Right cardiac atrium (tissue), 5 donors: ENCODE measurements around the gene FAM117B. TPM values are rescaled to one million over a fixed set of nuclear protein-coding genes. Genes with fewer than 3 reads are reported as not detected.

Experiments
- ATAC-seq, 2 donors: fragments of 200-7000 bp; cut with Tn5 transposase; one replicate each; pipeline versions ENCODE4 v1.8.0 to v1.9.1; 2020; ENCODE audit warnings: moderate library complexity in 2 of 2, mild to moderate bottlenecking in 1 of 2
- DNase-seq, 3 donors: peaks; one replicate each; pipeline ENCODE4 v3.0.0-alpha.2; 2020
- H3K27ac ChIP-seq: one replicate; pipeline ENCODE4 v1.5.1; 2013; ENCODE audit warnings: mild to moderate bottlenecking, low read length, control low read depth, moderate library complexity
- H3K27me3 ChIP-seq: one replicate; pipeline ENCODE4 v1.6.1; 2013; ENCODE audit not compliant: control insufficient read depth, insufficient read depth
- H3K4me1 ChIP-seq: one replicate; pipeline ENCODE4 v1.6.1; 2013; ENCODE audit warnings: low read length; ENCODE audit not compliant: control insufficient read depth, insufficient read depth
- H3K4me3 ChIP-seq: one replicate; pipeline ENCODE4 v1.5.1; 2013; ENCODE audit warnings: low read length, control low read depth
- H3K9me3 ChIP-seq: one replicate; pipeline ENCODE4 v1.6.1; 2013; ENCODE audit warnings: low read length; ENCODE audit not compliant: control insufficient read depth
- WGBS: extraction: QIAGEN DNeasy Blood & Tissue Kit; methylation state at CpG from one replicate; pipeline ENCODE4 v1.1.7; 2013; 5-methylcytosine and 5-hydroxymethylcytosine counted together
- intact Hi-C, 4 donors: fragments of 100-400 bp; cut with DNase I; formaldehyde crosslinking; loops; one replicate each; pipeline versions ENCODE4 v1.11.0 to v1.14.0; 2022 to 2023
- polyA plus RNA-seq: library from polyadenylated mRNA; stranded (reverse); fragments of 200-250 nt; gene quantifications from one replicate; pipeline ENCODE4 v1.2.3, GENCODE V29; 2013
- total RNA-seq, 4 donors: library from RNA; stranded (reverse); fragmentation: NEBNext Ultra II Directional; extraction: Animal tissue kit (Norgen Biotek cat#: 25700); gene quantifications; one replicate each; pipeline ENCODE4 v1.2.1, GENCODE V29; 2021
- donor health status: healthy with polysubstance abuse.
- donor health status: DM: no; HTN: yes; CAD: no.
- donor health status: DM: no; HTN: no; CAD: no.
- donor health status: DM: no; HTN: yes; CAD: no; lungs with severe emphysema.
- donor health status: DM: yes; HTN: yes; CAD: no.

Gene FAM117B
- total and polyA plus RNA-seq, 5 donors: 1.5 to 4.5 (median 3.8) TPM

DNA sequence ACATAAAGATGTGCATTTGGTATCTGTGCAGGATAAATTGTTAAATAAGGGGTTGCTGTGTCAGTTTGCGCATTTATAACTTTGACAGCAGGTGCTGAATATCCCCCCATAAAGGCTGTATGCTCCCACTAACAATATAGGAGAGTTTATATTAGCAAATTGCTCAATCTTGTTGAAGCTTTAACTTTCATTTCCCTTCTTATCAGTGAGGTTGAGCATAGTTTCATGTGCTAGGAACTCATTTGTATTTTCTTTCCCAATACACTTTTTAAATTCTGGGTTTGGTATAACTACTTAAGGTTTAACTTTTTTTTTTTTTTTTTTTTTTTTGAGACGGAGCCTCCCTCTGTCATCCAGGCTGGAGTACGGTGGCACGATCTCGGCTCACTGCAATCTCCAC, 89.0 kb downstream of the FAM117B start:
- 98% methylated on average over 5 of the region's 5 CpGs for WGBS

DNA sequence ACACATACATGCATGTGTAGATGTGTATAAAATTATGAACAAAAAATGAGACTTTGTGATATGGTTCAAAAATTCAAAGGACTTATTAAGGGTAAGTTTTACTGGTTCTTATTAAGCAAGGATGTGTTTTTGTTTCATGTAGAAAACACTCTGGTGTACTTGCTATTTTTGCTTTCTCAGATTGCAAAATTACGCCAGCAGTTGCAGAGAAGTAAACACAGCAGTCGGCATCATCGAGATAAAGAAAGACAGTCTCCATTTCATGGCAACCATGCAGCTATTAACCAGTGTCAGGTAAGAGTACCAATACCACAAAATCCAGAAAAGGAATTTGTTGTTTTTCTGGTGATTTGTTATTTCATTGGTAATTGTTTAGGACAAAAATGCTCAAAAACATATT, 91.3 kb downstream of the FAM117B start:
- Histone ChIP-seq H3K4me1 (no peaks in the 10 kb centered on the region), H3K27ac (no peak overlapping the region), H3K4me3 (no peak overlapping the region), H3K27me3 (no peaks in the 10 kb centered on the region), H3K9me3 (no peaks in the 10 kb centered on the region)
- ATAC-seq (no peak), DNase-seq (no peak)
- intact Hi-C loops: no loop called here
- WGBS: 76% methylated on average over 3 of the region's 3 CpGs

More for the DNA sequence above, 89.0 kb downstream of the FAM117B start:
- intact Hi-C loops: no loop called here
- DNase-seq (no peak), ATAC-seq (no peak)
- no peak overlapping the region for H3K27ac ChIP-seq
- no peak overlapping the region for H3K4me3 ChIP-seq
- no peaks in the 10 kb centered on the region for H3K27me3 ChIP-seq
- no peaks in the 10 kb centered on the region for H3K9me3 ChIP-seq
- H3K4me1 ChIP-seq: no peaks in the 10 kb centered on the region

DNA sequence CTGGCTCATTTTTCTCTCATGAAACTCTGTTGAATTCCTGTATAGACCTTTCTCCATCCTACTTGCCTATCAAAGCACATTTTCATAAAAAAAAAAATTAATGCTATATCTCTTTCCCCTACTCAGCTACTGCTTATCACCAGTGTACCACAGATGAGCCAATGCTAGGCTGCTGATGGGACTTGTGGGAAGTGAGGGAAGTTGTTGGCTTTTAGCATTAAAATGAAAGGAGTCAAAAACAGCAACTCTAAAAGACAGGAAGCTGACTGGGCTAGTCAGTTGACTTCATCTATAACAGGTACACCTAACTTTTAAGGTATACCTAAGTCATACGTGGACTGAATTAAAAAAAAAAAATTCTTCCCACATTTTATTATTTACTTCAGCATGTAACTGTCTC, 102.1 kb downstream of the FAM117B start:
- intact Hi-C loops: no loop called here
- no peak overlapping the region for H3K4me3 ChIP-seq
- no peaks in the 10 kb centered on the region for H3K9me3 ChIP-seq
- no peaks in the 10 kb centered on the region for H3K27me3 ChIP-seq
- H3K27ac ChIP-seq: no peak overlapping the region
- WGBS: 94% methylated on average over 1 of the region's 1 CpG
- DNase-seq: no peak
- ATAC-seq: no peak
- no peaks in the 10 kb centered on the region for H3K4me1 ChIP-seq

DNA sequence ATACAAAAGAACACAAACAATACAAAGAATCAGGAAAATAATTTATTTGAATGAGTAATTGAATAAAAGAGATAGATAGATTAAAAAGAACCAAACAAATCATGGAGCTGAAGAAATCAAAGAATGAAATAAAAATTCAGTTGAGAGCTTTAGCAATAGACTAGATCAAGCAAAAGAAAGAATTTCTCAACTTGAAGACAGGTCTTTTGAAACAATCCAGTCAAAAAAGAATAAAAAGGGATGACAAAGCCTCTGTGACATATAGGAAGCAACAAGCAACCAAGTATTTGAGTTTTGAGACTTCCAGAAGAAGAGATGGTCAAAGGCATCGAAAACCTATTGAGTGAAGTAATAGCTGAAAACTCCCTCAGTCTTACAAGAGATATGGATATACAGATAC, 108.8 kb downstream of the FAM117B start:
- no peaks in the 10 kb centered on the region for H3K9me3 ChIP-seq
- no peak for ATAC-seq
- H3K4me1 ChIP-seq: no peaks in the 10 kb centered on the region
- no peak overlapping the region for H3K4me3 ChIP-seq
- H3K27me3 ChIP-seq: no peaks in the 10 kb centered on the region
- intact Hi-C loops: no loop called here
- H3K27ac ChIP-seq: no peak overlapping the region
- no peak for DNase-seq
- WGBS: 100% methylated on average over 1 of the region's 1 CpG

DNA sequence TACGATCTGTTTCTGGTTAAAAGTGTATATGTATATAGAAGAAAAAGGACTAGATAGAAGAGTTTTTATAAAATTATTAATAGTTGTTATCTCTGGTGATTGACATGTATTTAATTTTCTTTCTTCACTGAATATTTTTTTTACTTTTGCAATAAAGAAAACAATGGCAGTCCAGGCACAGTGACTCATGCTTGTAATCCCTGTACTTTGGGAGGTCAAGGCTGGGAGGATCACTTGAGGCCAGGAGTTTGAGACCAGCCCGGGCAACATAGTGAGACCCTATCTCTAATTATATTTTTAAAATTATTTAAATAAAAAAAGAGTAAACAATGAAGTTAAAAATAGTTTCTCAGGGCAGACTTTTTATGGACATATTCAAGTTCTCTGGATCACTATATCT, 114.7 kb downstream of the FAM117B start:
- Histone ChIP-seq H3K4me1 (no peaks in the 10 kb centered on the region), H3K4me3 (no peak overlapping the region), H3K27ac (no peak overlapping the region), H3K27me3 (no peaks in the 10 kb centered on the region), H3K9me3 (no peaks in the 10 kb centered on the region)
- intact Hi-C loops: no loop called here
- ATAC-seq (no peak), DNase-seq (no peak)
- WGBS: 89% methylated on average over 2 of the region's 2 CpGs

DNA sequence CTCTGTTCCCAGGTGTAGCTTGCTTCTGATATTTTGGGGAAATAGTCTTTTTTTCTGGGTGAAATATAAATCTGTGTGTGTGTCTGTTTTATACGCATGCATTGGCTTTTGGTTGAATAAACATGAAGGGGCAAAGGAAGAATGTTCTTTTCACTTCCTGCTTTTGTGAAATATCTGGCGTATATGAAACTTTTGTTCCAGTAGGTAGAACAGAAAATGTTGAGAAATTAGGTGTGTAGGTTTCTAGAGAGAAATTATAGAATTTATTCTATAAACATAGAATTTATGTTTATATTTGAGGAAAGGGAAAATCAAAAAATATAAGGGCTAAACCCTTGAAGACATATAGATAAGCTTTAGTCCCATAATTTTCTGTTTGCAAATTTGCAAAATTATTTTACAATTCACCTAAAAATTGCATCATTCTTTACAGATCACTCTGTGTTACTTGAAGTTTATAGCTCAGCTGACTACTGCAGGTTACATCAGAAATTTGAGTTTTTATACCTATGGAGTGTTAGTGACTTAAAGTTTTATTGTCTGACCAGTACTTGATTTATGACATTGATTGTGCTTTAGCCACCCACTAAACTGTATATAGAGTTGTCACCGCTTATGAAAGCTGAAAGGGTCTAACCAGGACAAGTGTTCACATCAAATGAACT, 116.1 kb downstream of the FAM117B start:
- no peak for ATAC-seq
- no peak overlapping the region for H3K27ac ChIP-seq
- H3K27me3 ChIP-seq: no peaks in the 10 kb centered on the region
- no peak for DNase-seq
- H3K4me1 ChIP-seq: no peaks in the 10 kb centered on the region
- H3K9me3 ChIP-seq: no peaks in the 10 kb centered on the region
- intact Hi-C loops: no loop called here
- H3K4me3 ChIP-seq: no peak overlapping the region
- 79% methylated on average over 3 of the region's 3 CpGs for WGBS

DNA sequence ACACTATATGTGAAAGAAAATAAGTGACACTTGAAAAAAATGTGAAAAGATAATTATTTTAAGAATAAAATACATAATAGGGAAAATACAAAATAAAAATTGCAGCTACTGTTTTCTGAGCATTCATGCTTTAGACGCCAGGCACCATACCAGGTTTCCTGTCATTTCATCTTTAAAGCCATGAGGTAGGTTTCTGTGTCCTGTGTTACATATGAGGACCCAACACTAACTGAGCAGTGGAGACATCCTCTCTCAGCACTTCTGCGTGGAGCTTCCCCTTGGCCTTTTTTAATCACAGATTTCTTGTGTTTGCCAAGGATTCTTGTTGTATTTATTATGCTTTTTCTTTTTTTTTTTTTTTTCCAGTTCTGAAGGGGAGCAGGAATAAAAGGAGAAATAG, 117.3 kb downstream of the FAM117B start:
- intact Hi-C loops: no loop called here

DNA sequence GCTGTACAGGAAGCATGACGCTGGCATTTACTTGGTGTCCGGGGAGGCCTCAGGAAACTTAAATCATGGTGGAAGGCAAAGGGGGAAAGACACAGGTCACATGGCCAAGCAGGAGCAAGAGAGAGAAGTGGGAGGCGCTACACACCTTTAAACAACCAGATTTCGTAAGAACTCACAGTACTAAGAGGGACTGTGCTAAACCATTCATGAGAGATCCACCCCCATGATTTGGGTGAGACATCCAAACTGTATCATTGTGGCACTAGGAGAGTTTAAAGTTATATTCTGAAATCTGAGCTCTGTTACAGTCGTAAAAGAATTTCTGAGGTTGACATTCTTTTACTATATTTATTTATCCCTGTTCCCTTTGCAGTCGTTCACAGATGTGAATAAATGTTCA, 120.2 kb downstream of the FAM117B start:
- intact Hi-C loops: no loop called here
- H3K4me1 ChIP-seq: no peaks in the 10 kb centered on the region
- H3K4me3 ChIP-seq: no peak overlapping the region
- DNase-seq (no peak), ATAC-seq (no peak)
- H3K27ac ChIP-seq: no peak overlapping the region
- no peaks in the 10 kb centered on the region for H3K9me3 ChIP-seq
- no peaks in the 10 kb centered on the region for H3K27me3 ChIP-seq
- 83% methylated on average over 6 of the region's 6 CpGs for WGBS

More for the DNA sequence above, 117.3 kb downstream of the FAM117B start:
- H3K27ac ChIP-seq: no peak overlapping the region
- DNase-seq (no peak), ATAC-seq (no peak)
- H3K27me3 ChIP-seq: no peaks in the 10 kb centered on the region
- no peak overlapping the region for H3K4me3 ChIP-seq
- no peaks in the 10 kb centered on the region for H3K9me3 ChIP-seq
- H3K4me1 ChIP-seq: no peaks in the 10 kb centered on the region
- 59% methylated on average over 2 of the region's 2 CpGs for WGBS

DNA sequence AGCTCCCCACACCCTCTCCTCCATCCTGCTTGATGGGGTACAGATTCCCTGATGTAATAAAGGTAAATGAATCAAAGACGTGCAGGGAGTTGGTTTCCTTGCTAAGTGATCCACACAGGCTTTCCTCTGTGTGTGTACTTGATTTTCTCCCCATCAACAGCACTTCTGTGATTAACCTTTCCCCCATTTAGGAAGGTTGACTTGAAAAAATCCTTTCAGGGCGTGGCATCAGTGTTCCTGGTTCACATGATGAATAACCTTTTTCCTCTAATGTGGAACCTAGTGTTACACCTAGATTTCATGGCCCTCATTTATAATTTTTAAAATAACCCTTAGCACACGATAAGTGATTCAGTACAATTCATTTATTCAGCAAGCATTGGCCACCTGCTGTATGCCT, 121.8 kb downstream of the FAM117B start:
- WGBS: 97% methylated on average over 3 of the region's 3 CpGs
- Histone ChIP-seq H3K27ac (no peak overlapping the region), H3K4me1 (no peaks in the 10 kb centered on the region), H3K27me3 (no peaks in the 10 kb centered on the region), H3K9me3 (no peaks in the 10 kb centered on the region), H3K4me3 (no peak overlapping the region)
- intact Hi-C loops: no loop called here
- ATAC-seq: no peak
- no peak for DNase-seq

DNA sequence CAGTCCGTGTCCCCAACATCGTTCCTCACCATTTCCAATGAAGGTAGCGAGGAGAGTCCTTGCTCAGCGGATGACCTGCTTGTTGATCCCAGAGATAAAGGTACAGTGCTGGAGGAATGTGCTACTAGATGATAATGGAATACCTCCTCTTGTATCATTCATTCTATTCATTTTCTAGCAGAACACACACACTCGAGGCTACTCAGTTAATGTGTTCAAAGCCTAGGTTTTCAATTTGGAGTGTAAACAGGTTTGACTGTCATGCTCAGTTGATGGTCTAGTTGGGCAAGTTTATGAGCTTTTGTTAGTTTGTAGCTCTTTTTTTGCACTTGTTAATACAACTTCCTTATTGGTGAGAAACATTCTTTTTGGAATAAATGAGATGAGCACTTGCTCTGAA, 122.6 kb downstream of the FAM117B start:
- H3K27ac ChIP-seq: no peak overlapping the region
- H3K27me3 ChIP-seq: no peaks in the 10 kb centered on the region
- DNase-seq (no peak), ATAC-seq (no peak)
- intact Hi-C loops: no loop called here
- WGBS: 91% methylated on average over 5 of the region's 5 CpGs
- no peaks in the 10 kb centered on the region for H3K4me1 ChIP-seq
- H3K4me3 ChIP-seq: no peak overlapping the region
- H3K9me3 ChIP-seq: no peaks in the 10 kb centered on the region

DNA sequence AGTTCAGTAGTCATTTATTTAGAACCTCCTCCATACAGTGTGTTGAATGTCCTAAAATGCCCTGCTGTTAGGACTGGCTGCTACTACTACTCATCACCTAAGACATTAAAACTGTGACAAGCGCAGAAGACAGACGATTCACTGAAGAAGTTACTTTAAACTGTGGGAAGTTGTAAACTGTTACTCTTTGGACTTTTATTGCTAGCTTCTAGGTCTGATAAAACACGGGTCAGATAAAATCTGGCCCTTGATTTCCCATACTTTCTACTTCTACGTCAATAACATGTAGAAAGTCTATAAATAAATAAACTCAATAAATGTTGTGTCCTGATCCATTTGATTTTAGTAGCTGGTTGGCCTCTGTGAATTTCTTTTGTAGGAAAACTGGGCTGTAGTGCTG, 123.4 kb downstream of the FAM117B start:
- Histone ChIP-seq H3K27me3 (no peaks in the 10 kb centered on the region), H3K4me1 (no peaks in the 10 kb centered on the region), H3K9me3 (no peaks in the 10 kb centered on the region), H3K4me3 (no peak overlapping the region), H3K27ac (no peak overlapping the region)
- ATAC-seq (no peak), DNase-seq (no peak)
- intact Hi-C loops: no loop called here
- 86% methylated on average over 4 of the region's 4 CpGs for WGBS

DNA sequence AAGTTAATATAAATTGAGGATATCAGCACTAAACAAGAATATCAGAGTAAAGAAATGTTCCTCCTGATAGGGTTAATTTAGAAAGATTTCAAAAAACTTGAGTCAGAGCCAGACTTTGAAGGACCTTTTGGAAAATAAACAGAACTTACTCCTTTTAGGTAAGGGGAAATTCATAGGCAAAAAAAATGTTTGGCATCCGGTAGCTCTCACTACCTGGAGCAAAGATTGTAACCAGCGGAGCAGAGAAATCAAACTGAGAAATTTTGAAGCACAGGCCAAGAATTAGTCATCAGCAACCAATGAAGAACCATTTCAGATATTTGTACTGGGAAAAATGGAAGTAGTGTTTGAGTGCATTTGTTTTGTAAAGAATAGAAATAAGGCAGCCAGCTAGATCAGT, 123.8 kb downstream of the FAM117B start:
- DNase-seq (no peak), ATAC-seq (no peak)
- intact Hi-C loops: no loop called here
- Histone ChIP-seq H3K9me3 (no peaks in the 10 kb centered on the region), H3K27me3 (no peaks in the 10 kb centered on the region), H3K4me3 (no peak overlapping the region), H3K4me1 (no peaks in the 10 kb centered on the region), H3K27ac (no peak overlapping the region)
- WGBS: 92% methylated on average over 2 of the region's 2 CpGs
